GM21381 (cell line): ENCODE results near the gene CNTNAP5.

ENCODE experiments used
- ATAC-seq: cut with Tn5 transposase; IDR thresholded peaks from one replicate; pipeline ENCODE4 v1.9.1; 2021; ENCODE audit warnings: mild to moderate bottlenecking, moderate library complexity; ENCODE audit not compliant: unreplicated experiment

The CNTNAP5 gene

GRCh38 chr2:124877141-124877577 lies 852.1 kb downstream of the CNTNAP5 start:
- no peak for ATAC-seq

GRCh38 chr2:124879640-124880039 lies 854.6 kb downstream of the CNTNAP5 start:
- no peak for ATAC-seq

- ATAC-seq: no peak
Observed at GRCh38 chr2:124880995-124881394, 855.9 kb downstream of the CNTNAP5 start.

GRCh38 chr2:124882423-124882822 lies 857.3 kb downstream of the CNTNAP5 start:
- ATAC-seq: no peak

GRCh38 chr2:124883595-124883994 lies 858.5 kb downstream of the CNTNAP5 start:
- no peak for ATAC-seq

DNA sequence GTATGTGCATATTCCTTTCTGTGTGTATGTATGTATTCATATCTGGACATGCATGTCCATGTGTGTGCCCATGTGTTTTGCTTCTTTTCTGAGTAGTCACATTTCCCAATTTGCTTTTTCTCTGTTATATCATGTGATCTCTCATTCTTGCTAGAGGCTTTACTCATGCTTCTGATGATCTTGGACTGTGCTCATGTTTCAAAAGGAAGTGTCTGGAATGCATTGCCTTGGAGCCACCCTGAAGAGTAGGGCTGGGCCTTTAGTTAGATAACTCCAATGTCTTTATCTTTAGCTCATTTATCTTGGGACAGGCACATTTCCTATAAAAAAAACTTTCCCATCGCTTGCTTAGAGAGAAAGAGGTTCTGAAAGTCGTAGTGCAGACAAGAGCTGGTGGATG lies 859.2 kb downstream of the CNTNAP5 start:
- ATAC-seq: no peak

DNA sequence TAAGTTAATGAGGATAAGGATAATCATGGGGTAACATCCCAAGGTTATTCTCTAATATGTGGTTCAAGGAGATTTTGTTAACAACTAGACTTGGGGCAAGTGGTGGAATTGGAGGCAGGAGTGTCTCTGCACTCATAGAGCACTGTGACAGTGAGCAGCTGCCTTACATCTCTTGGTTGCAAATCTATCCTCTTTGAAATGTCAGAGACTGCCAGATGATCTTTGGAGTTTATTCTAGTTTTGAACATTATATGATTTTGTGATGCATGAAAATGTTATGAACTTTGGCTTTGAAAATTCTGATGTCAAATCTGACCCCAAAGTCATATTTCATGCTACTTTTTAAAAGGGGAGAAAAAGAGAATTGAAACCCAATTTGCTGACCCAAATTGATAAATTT lies 861.1 kb downstream of the CNTNAP5 start:
- ATAC-seq: no peak

DNA sequence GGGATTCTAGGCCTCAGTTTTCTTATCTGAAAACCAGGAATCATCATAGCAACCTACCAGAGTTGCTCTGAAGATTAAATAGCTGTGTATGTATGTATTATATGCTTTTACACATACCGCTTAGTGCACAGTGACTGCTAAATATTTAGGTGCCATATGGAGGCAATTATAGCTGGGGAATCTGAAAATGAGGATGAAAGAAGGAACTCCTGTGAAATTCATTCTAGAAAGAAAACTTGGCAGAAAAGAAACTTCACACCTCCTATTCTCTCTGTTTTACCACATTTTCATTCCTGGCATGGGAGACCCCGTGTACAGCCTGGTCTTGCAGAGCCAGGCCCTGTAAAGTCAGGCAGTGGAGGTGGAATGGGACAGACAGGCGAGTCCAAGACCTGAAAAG lies 862.4 kb downstream of the CNTNAP5 start:
- no peak for ATAC-seq

GRCh38 chr2:124888431-124888830 lies 863.3 kb downstream of the CNTNAP5 start:
- ATAC-seq: no peak

GRCh38 chr2:124894199-124894598 lies 869.1 kb downstream of the CNTNAP5 start:
- no peak for ATAC-seq

- no peak for ATAC-seq
Observed at GRCh38 chr2:124898827-124899226, 873.7 kb downstream of the CNTNAP5 start.

DNA sequence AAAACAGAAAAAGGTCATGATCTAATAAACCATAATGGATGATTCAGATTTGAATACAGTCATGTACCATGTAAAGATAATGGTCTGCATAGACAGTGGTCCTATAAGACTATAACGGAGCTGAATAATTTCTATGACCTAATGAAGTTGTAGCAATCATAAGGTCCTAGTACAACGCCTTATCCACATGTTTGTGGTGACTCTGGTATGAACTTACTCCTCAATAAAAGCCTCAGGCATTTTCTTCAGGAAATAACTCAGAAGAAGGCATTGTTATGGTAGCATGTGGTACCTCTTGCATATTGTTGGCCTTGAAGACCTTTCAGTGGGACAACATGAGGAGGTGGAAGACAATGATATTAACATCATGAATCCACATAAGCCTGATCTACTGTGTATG lies 883.3 kb downstream of the CNTNAP5 start:
- ATAC-seq: no peak

DNA sequence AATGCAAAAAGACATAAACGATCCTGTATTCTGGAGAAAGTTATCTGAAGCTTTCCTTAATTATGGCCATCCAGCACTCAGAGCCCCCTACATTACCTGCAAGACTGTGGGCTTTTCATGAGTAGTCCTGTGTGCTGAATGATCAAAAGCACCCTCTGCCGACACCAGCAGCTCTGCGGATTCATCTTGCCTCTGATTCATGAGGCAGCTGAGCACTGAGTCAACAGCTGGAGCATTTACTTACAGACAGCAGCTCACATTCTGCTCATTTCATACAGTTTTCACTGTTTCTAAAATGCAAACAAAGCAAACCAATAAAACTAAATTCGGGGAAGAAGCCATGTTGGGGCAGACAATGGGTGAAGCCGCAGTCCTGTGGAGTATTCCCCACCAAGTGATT lies 886.5 kb downstream of the CNTNAP5 start:
- no peak for ATAC-seq

DNA sequence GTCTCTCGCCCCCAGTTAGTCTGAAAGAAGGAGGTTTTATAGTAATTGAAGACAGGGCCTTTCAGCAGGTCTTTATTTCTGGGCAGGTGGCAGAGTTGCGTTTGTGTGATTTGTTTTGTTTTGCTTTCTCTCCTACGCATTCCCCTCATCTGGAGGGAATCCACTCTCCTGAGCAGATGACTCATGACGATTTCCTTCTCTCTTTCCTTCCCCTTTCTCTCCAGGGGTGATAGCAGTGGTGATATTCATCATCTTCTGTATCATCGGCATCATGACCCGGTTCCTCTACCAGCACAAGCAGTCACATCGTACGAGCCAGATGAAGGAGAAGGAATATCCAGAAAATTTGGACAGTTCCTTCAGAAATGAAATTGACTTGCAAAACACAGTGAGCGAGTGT lies 888.8 kb downstream of the CNTNAP5 start:
- ATAC-seq: no peak

DNA sequence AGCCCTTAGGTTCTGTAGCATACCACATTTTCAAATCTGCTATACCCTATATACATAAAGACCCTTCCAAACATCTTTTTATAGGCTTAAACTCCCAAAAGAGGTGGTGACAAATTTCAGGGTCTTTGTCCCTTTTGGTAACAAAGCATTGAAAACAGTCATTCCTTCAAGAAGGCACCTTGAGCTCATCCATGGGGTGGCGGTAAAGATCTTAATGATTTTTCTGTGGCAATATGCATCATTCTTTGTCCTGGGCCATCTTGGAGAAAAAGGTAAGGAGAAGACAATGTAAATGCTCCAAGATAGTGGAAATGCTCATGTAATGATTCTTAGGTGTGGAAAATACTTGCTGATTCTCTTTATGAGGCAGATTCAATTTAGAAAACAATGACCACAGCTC lies 890.5 kb downstream of the CNTNAP5 start:
- no peak for ATAC-seq

DNA sequence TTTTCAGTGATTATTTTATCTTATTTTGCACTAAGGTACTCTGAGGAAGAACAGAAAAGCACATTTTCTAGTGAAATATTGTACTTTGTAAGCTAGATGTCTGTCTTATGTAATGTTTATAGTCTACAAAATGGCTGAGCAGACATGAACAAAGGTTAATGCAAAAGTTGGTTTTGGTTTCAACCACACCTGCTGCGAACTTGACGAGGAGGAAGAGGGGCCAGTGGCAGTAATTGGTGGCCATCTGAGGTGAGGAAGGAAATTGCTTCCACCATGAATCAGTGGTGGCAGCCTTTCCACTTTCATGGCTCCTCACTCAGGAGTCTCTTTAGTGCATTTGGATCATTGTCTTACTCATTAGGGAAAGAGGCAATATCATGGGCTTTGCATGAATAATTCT lies 894.2 kb downstream of the CNTNAP5 start:
- no peak for ATAC-seq

GRCh38 chr2:124920448-124920847 lies 895.4 kb downstream of the CNTNAP5 start:
- ATAC-seq: no peak

DNA sequence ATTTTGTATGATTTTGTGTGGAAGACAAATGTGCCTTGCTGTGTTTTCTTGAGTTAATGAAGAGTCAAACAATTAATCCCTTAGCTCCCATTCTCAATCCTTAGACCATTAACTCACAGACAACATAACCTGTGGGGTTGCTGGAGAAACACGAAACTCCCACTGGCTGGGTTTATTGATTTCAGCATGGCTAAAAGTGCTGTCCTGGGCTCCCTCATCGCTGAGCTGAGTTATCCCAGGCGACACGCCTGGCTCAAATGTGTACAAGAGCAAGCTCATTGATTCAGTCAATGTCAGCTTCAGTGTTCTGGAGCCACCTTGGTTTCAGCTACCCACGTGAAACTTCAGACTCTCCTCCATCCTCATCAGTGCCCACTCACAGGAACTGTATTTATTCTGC lies 896.1 kb downstream of the CNTNAP5 start:
- no peak for ATAC-seq

DNA sequence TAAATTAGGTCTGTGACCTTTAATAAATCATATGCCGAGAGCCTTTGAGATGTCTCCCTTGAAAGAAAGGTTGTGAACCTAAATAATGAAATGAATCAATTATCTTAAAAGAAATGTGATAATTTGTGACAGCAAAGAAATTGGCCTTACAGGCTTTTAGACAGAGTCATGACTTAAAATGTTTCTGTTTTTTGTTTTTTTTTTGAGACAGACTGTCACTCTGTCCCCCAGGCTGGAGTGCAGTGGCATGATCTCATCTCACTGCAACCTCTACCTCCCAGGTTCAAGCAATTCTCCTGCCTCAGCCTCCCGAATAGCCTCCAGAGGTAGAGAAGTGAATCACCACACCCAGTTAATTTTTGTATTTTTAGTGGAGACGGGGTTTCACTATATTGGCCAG lies 898.0 kb downstream of the CNTNAP5 start:
- ATAC-seq: no peak

DNA sequence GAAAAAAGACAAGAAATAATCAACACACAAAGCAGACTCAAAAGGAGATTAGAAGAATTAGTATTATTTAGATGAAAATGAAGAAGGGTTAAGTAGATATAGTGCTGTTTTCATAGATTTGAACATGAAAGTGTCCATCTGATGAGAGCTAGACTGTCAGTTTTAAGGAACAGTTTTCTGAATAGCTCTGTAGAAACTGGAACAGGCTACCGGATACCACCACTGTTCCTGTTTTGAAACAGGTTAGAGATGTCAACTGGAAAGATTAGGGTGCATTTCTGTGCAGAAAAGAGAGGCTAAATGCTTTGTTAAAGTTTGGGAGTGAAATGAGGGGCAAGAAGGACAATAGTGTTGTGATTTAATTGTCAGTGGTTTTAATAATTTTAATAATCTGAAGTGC lies 908.8 kb downstream of the CNTNAP5 start:
- no peak for ATAC-seq

- ATAC-seq: no peak
Observed at GRCh38 chr2:124953921-124954320, 928.8 kb downstream of the CNTNAP5 start.

GRCh38 chr2:124959581-124959980 lies 934.5 kb downstream of the CNTNAP5 start:
- ATAC-seq: no peak

DNA sequence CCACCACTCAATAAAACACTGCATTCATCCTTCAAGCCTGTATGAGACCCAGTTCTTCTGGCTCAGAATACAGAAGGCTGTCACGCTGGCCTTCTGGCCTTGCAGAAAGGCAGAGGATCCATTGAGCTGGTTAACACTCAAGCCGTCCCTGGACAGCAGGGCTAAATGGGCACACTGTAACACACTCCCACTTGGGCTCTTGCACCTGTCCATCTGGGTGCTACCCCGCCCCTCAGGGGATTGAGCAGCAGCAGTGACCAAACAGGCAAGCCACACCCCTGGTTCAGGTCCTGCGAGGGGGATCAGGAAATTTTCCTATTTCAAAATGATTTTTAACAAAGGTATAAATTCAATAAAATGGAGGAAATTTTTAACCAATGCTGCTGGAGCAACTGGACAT lies 936.0 kb downstream of the CNTNAP5 start:
- no peak for ATAC-seq
